ENCODE measurements around the gene TMEM181.
A peak's percentile ranks its signal among the peaks of the same experiment; 100 is the strongest.
"Not testable (repeated sequence)": the region's sequence is repeated elsewhere in the genome, so short reads cannot be mapped to it uniquely, and the experiment has no call there.

The TMEM181 gene

GRCh38 chr6:158651981-158652737 is 92.3 kb downstream of the TMEM181 start:
- H3K4me3 ChIP-seq (ENCODE audit: low read depth in 1 of 2, low read length in 2 of 2); H3K9ac ChIP-seq (ENCODE audit: low read length); H3K27ac ChIP-seq (ENCODE audit: low read depth, low read length); H3K27me3 ChIP-seq (ENCODE audit: control insufficient read depth in 1 of 2, insufficient read depth in 2 of 2, low read length in 2 of 2); H3K36me3 ChIP-seq (ENCODE audit: insufficient read depth, low read length); H3K9me3 ChIP-seq (ENCODE audit: low read length): not testable (repeated sequence)
- H3K4me1 ChIP-seq (ENCODE audit: insufficient read depth, low read length) = peaks cover 18% of the 10 kb centered on the region

GRCh38 chr6:158653577-158654354 is 93.9 kb downstream of the TMEM181 start:
- peaks cover 18% of the 10 kb centered on the region for H3K4me1 ChIP-seq (ENCODE audit: insufficient read depth, low read length)
- no peaks in the 10 kb centered on the region for H3K36me3 ChIP-seq (ENCODE audit: insufficient read depth, low read length)
- H3K9me3 ChIP-seq (ENCODE audit: low read length) = no peaks in the 10 kb centered on the region
- no peak overlapping the region for H3K9ac ChIP-seq (ENCODE audit: low read length)
- H3K27me3 ChIP-seq (ENCODE audit: control insufficient read depth in 1 of 2, insufficient read depth in 2 of 2, low read length in 2 of 2) = no peaks in the 10 kb centered on the region
- H3K27ac ChIP-seq (ENCODE audit: low read depth, low read length) = peak overlapping the region; percentile 24
- H3K4me3 ChIP-seq (ENCODE audit: low read depth in 1 of 2, low read length in 2 of 2) = no peak overlapping the region

- peaks cover 18% of the 10 kb centered on the region for H3K4me1 ChIP-seq (ENCODE audit: insufficient read depth, low read length)
- H3K27me3 ChIP-seq (ENCODE audit: control insufficient read depth in 1 of 2, insufficient read depth in 2 of 2, low read length in 2 of 2) = no peaks in the 10 kb centered on the region
- H3K9me3 ChIP-seq (ENCODE audit: low read length) = no peaks in the 10 kb centered on the region
- no peaks in the 10 kb centered on the region for H3K36me3 ChIP-seq (ENCODE audit: insufficient read depth, low read length)
- H3K9ac ChIP-seq (ENCODE audit: low read length) = no peak overlapping the region
- H3K27ac ChIP-seq (ENCODE audit: low read depth, low read length) = peak overlapping the region; percentile 24
- no peak overlapping the region for H3K4me3 ChIP-seq (ENCODE audit: low read depth in 1 of 2, low read length in 2 of 2)
Observed at GRCh38 chr6:158654498-158654897, 94.6 kb downstream of the TMEM181 start.

GRCh38 chr6:158654960-158655489 is 95.1 kb downstream of the TMEM181 start:
- Histone ChIP-seq H3K9ac (ENCODE audit: low read length) (no peak overlapping the region), H3K4me3 (ENCODE audit: low read depth in 1 of 2, low read length in 2 of 2) (no peak overlapping the region), H3K27ac (ENCODE audit: low read depth, low read length) (peak overlapping the region; percentile 24), H3K36me3 (ENCODE audit: insufficient read depth, low read length) (no peaks in the 10 kb centered on the region), H3K9me3 (ENCODE audit: low read length) (no peaks in the 10 kb centered on the region), H3K4me1 (ENCODE audit: insufficient read depth, low read length) (peaks cover 18% of the 10 kb centered on the region), H3K27me3 (ENCODE audit: control insufficient read depth in 1 of 2, insufficient read depth in 2 of 2, low read length in 2 of 2) (no peaks in the 10 kb centered on the region)

- Histone ChIP-seq H3K27ac (ENCODE audit: low read depth, low read length) (no peak overlapping the region), H3K4me1 (ENCODE audit: insufficient read depth, low read length) (peaks cover 18% of the 10 kb centered on the region), H3K9ac (ENCODE audit: low read length) (no peak overlapping the region)
Observed at GRCh38 chr6:158655569-158656450, 95.9 kb downstream of the TMEM181 start.

GRCh38 chr6:158656986-158657385 is 97.1 kb downstream of the TMEM181 start:
- H3K4me1 ChIP-seq (ENCODE audit: insufficient read depth, low read length) = peaks cover 18% of the 10 kb centered on the region
- H3K27me3 ChIP-seq (ENCODE audit: control insufficient read depth in 1 of 2, insufficient read depth in 2 of 2, low read length in 2 of 2); H3K9me3 ChIP-seq (ENCODE audit: low read length); H3K27ac ChIP-seq (ENCODE audit: low read depth, low read length); H3K4me3 ChIP-seq (ENCODE audit: low read depth in 1 of 2, low read length in 2 of 2); H3K36me3 ChIP-seq (ENCODE audit: insufficient read depth, low read length); H3K9ac ChIP-seq (ENCODE audit: low read length): not testable (repeated sequence)

More at GRCh38 chr6:158655569-158656450, 95.9 kb downstream of the TMEM181 start:
- Histone ChIP-seq H3K4me3 (ENCODE audit: low read depth in 1 of 2, low read length in 2 of 2) (no peak overlapping the region), H3K27me3 (ENCODE audit: control insufficient read depth in 1 of 2, insufficient read depth in 2 of 2, low read length in 2 of 2) (no peaks in the 10 kb centered on the region), H3K36me3 (ENCODE audit: insufficient read depth, low read length) (no peaks in the 10 kb centered on the region), H3K9me3 (ENCODE audit: low read length) (no peaks in the 10 kb centered on the region)

GRCh38 chr6:158660333-158660754 is 100.5 kb downstream of the TMEM181 start:
- H3K9ac ChIP-seq (ENCODE audit: low read length) = no peak overlapping the region
- no peaks in the 10 kb centered on the region for H3K36me3 ChIP-seq (ENCODE audit: insufficient read depth, low read length)
- H3K9me3 ChIP-seq (ENCODE audit: low read length) = no peaks in the 10 kb centered on the region
- no peak overlapping the region for H3K4me3 ChIP-seq (ENCODE audit: low read depth in 1 of 2, low read length in 2 of 2)
- H3K27ac ChIP-seq (ENCODE audit: low read depth, low read length) = no peak overlapping the region
- H3K27me3 ChIP-seq (ENCODE audit: control insufficient read depth in 1 of 2, insufficient read depth in 2 of 2, low read length in 2 of 2) = no peaks in the 10 kb centered on the region
- H3K4me1 ChIP-seq (ENCODE audit: insufficient read depth, low read length) = peaks cover 2% of the 10 kb centered on the region

- Histone ChIP-seq H3K9ac (ENCODE audit: low read length) (no peak overlapping the region), H3K27ac (ENCODE audit: low read depth, low read length) (no peak overlapping the region), H3K4me3 (ENCODE audit: low read depth in 1 of 2, low read length in 2 of 2) (no peak overlapping the region), H3K36me3 (ENCODE audit: insufficient read depth, low read length) (no peaks in the 10 kb centered on the region), H3K9me3 (ENCODE audit: low read length) (no peaks in the 10 kb centered on the region), H3K4me1 (ENCODE audit: insufficient read depth, low read length) (no peaks in the 10 kb centered on the region), H3K27me3 (ENCODE audit: control insufficient read depth in 1 of 2, insufficient read depth in 2 of 2, low read length in 2 of 2) (no peaks in the 10 kb centered on the region)
Observed at GRCh38 chr6:158661156-158661685, 101.3 kb downstream of the TMEM181 start.

GRCh38 chr6:158662607-158662953 is 102.7 kb downstream of the TMEM181 start:
- Histone ChIP-seq H3K4me1 (ENCODE audit: insufficient read depth, low read length) (peaks cover 2% of the 10 kb centered on the region), H3K36me3 (ENCODE audit: insufficient read depth, low read length) (no peaks in the 10 kb centered on the region), H3K27ac (ENCODE audit: low read depth, low read length) (no peak overlapping the region), H3K9me3 (ENCODE audit: low read length) (no peaks in the 10 kb centered on the region), H3K4me3 (ENCODE audit: low read depth in 1 of 2, low read length in 2 of 2) (peak overlapping the region in 1 of 2 donors; percentile 39), H3K27me3 (ENCODE audit: control insufficient read depth in 1 of 2, insufficient read depth in 2 of 2, low read length in 2 of 2) (no peaks in the 10 kb centered on the region), H3K9ac (ENCODE audit: low read length) (no peak overlapping the region)

GRCh38 chr6:158662954-158663624 is 103.2 kb downstream of the TMEM181 start:
- no peaks in the 10 kb centered on the region for H3K9me3 ChIP-seq (ENCODE audit: low read length)
- peak overlapping the region; percentile 70 for H3K27ac ChIP-seq (ENCODE audit: low read depth, low read length)
- H3K9ac ChIP-seq (ENCODE audit: low read length) = no peak overlapping the region
- H3K4me3 ChIP-seq (ENCODE audit: low read depth in 1 of 2, low read length in 2 of 2) = peak overlapping the region; percentile 10 to 39
- H3K27me3 ChIP-seq (ENCODE audit: control insufficient read depth in 1 of 2, insufficient read depth in 2 of 2, low read length in 2 of 2) = no peaks in the 10 kb centered on the region
- peaks cover 6% of the 10 kb centered on the region for H3K4me1 ChIP-seq (ENCODE audit: insufficient read depth, low read length)
- H3K36me3 ChIP-seq (ENCODE audit: insufficient read depth, low read length) = no peaks in the 10 kb centered on the region
